GM13977 (cell line): ENCODE data around the gene PPEF1.
A peak's percentile ranks its signal among the peaks of the same experiment; 100 is the strongest.

Experiments used
- DNase-seq: peaks from one replicate; pipeline ENCODE4 v3.0.0; 2012; ENCODE audit warnings: low spot score
- CTCF ChIP-seq: IDR thresholded peaks from 2 replicates; pipeline ENCODE4 v1.5.1; 2012; ENCODE audit warnings: mild to moderate bottlenecking, control low read depth; ENCODE audit not compliant: insufficient read depth; ENCODE audit errors: extremely low read depth, missing control alignments
- in situ Hi-C: fragments of 300-500 bp; cut with MboI; formaldehyde crosslinking; loops from one replicate; pipeline ENCODE4 v1.12.0; 2022; ENCODE audit warnings: low sequenced_read_pairs, low pct_unique_long_range_greater_than_20kb, mixed read lengths, inconsistent platforms; ENCODE audit not compliant: unreplicated experiment

The PPEF1 gene, protein sequence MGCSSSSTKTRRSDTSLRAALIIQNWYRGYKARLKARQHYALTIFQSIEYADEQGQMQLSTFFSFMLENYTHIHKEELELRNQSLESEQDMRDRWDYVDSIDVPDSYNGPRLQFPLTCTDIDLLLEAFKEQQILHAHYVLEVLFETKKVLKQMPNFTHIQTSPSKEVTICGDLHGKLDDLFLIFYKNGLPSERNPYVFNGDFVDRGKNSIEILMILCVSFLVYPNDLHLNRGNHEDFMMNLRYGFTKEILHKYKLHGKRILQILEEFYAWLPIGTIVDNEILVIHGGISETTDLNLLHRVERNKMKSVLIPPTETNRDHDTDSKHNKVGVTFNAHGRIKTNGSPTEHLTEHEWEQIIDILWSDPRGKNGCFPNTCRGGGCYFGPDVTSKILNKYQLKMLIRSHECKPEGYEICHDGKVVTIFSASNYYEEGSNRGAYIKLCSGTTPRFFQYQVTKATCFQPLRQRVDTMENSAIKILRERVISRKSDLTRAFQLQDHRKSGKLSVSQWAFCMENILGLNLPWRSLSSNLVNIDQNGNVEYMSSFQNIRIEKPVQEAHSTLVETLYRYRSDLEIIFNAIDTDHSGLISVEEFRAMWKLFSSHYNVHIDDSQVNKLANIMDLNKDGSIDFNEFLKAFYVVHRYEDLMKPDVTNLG

GRCh38 chrX:18707426-18708049, at the start of gene PPEF1:
TSS of gene PPEF1 (plus strand) at chrX:18707645. CDS start at chrX:18707781, 136 bp downstream.
- peak; percentile 24 for DNase-seq
- in situ Hi-C loops = no loop called here
- TF ChIP-seq CTCF = no peak

GRCh38 chrX:18661273-18661672, 46.2 kb upstream of the PPEF1 start:
- no peak for TF ChIP-seq CTCF
- in situ Hi-C loops = no loop called here
- DNase-seq = no peak

GRCh38 chrX:18664947-18665346, 42.5 kb upstream of the PPEF1 start:
- in situ Hi-C loops = no loop called here
- DNase-seq = no peak
- TF ChIP-seq CTCF = no peak

DNA sequence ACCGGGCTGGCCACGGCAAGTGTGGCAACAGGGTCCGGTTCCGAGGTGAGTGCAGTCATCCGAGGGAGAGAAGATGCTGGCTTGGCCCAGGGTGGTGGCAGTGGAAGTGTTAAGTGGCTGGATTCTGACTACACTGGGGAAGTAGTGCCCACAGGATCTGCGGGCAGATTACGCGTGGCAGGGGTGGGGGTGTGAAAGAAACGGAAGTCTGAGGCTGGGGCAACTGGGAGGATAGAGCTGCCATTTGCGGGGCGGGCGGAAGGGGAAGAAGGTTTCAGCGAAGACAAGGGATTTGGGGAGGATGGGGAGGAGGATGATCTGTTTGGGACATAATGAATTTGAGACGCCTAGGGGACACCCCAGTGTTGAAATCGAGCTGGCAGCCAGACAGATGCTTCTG, 40.8 kb upstream of the PPEF1 start:
- DNase-seq = no peak
- TF ChIP-seq CTCF = no peak
- in situ Hi-C loops = no loop called here

- DNase-seq = peak; percentile 40
- in situ Hi-C loops = no loop called here
- TF ChIP-seq CTCF = no peak
These were observed 39.2 kb upstream of the PPEF1 start for GRCh38 chrX:18668071-18668835.

DNA sequence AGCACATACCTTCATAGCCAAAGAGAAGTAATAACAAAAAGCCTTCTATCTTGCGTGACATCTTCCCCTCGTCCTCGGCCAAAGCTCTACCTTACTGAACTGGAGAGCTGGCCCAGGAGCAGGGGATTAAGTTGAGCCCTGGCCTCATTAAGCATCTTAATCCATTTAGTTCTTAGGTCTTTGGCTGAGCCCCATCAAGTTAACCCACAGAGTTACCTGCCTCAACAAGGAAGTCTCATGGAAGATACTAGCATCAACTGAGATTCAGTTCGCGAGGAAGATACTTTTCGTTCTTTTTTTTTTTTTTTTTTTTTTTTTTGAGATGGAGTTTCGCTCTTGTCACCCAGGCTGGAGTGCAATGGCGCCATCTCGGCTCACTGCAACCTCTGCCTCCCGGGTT, 35.4 kb upstream of the PPEF1 start, which contains the start of gene RS1:
TSS of gene RS1 (minus strand) at position 101 of the 400 bp plus-strand sequence. CDS start at position 61, 40 bp downstream.
- in situ Hi-C loops = no loop called here
- no peak for DNase-seq

More for the DNA sequence above, 35.4 kb upstream of the PPEF1 start, which contains the start of gene RS1:
- no peak for TF ChIP-seq CTCF
